Measurements from ENCODE around the gene NUDT8. TPM values are rescaled to one million over a fixed set of nuclear protein-coding genes. Genes with fewer than 3 reads are reported as not detected.

NUDT8 gene
- total RNA-seq, 1 donor from 2014 or later = 5.3 TPM

DNA sequence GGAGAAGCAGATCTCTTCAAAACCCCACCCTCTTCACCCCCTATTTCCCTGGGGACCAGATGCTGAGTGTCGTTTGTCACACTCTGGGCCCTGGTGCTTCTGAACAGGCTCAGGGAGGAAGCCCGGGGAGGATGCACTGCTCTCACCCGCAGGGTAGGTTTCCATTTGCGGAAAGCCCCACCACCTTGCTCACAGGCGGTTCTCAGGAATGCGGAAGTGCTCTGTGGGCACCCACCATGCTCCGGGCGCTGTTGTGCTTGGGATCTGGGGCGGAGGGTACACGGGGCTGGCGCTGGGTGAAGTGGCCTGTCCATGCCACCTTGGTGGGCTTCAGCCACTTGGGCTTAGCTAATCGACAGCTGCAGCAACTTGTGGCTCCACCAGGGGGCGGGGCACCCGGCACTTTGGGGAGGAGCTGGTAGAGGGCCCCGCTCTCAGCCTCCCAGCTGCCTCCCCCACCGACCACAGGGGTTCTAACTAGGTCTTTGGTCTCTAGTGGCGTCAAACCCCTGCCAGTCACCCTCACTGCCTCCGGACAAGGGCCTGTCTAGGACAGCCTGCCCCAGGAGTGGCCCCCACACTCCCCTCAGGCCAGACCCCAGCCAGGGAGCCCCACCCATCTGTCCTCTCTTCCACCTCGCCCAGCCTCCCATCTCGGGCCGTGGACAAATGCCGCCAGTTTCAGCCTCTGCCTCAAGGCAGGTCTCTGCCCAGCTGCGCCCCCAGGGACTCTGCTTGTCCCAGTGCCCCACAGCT, 15.6 kb downstream of the NUDT8 start:
- POLR2A ChIA-PET = interaction anchor here (0.6 to 5.7 kb wide), 20 partner anchors 11 to 495 kb away, joined by 3 to 66 read pairs (median 4); partner anchors contain the start of genes ACY3, AIP, GSTP1 and KDM2A
- intact Hi-C loops (cut with micrococcal nuclease) = loop anchor here (1.0 to 10.0 kb wide), 7 partner anchors 8 to 661 kb away; partner anchors contain the start of genes C11orf24, GSTP1, NDUFV1 and NUDT8

DNA sequence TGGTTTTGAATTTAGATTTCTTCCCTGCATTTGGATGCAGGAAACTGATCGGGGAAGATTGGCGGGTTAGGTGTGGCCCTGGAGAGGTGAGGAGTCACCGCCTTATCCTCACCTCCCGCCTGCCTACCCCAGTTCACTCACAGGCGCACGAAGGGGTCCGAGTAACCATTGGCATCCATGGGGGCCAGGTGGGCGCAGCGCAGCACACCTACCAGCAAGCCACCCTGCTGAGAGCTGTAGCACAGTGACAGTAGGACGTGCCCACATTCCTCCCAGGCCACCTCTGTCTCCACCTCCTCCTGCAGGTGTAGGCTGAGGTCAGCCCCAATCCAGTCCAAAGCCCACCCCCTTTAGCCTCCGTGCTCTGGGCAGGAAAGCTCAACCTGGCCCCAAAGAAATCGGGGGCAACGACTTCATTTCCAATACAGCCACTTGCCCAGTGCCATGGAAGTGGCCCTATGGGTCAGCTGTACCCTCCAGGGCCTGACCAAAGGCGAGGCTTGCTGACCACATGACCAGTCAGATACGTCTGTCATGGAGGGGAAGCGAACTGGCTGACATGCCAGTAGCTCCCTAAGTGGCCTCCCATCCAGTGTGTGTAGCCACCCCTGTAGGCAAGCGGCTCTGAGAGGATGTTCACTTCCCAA, 16.3 kb downstream of the NUDT8 start:
- TF ChIP-seq, protein P1, sequence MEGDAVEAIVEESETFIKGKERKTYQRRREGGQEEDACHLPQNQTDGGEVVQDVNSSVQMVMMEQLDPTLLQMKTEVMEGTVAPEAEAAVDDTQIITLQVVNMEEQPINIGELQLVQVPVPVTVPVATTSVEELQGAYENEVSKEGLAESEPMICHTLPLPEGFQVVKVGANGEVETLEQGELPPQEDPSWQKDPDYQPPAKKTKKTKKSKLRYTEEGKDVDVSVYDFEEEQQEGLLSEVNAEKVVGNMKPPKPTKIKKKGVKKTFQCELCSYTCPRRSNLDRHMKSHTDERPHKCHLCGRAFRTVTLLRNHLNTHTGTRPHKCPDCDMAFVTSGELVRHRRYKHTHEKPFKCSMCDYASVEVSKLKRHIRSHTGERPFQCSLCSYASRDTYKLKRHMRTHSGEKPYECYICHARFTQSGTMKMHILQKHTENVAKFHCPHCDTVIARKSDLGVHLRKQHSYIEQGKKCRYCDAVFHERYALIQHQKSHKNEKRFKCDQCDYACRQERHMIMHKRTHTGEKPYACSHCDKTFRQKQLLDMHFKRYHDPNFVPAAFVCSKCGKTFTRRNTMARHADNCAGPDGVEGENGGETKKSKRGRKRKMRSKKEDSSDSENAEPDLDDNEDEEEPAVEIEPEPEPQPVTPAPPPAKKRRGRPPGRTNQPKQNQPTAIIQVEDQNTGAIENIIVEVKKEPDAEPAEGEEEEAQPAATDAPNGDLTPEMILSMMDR (IDR thresholded peaks at IDR 0.05) = no peak
- Mint-ChIP-seq H3K4me3 (peak overlapping the region; percentile 84), H3K4me1 (peaks cover 45% of the 10 kb centered on the region), H3K27ac (peak overlapping the region; percentile 99), H3K9me3 (no peaks in the 10 kb centered on the region), H3K36me3 (ENCODE audit: low read depth) (peaks cover 43% of the 10 kb centered on the region), H3K27me3 (no peaks in the 10 kb centered on the region)
- no peak for DNase-seq
- no peak for ATAC-seq (ENCODE audit: low read depth)
- POLR2A ChIA-PET = interaction anchor here (0.6 to 5.7 kb wide), 15 partner anchors 12 to 325 kb away, joined by 3 to 66 read pairs (median 5); partner anchors contain the start of genes AIP, GSTP1, NUDT8 and POLD4
- CTCF ChIA-PET = interaction anchor here (0.7 to 3.6 kb wide), 7 partner anchors 8 to 257 kb away, joined by 3 to 28 read pairs (median 5); partner anchors contain the start of genes GSTP1 and NUDT8
- intact Hi-C loops (cut with micrococcal nuclease) = loop anchor here (5.0 to 10.0 kb wide), 2 partner anchors 261 to 661 kb away; partner anchors contain the start of genes C11orf24 and POLD4

More for the DNA sequence above, 15.6 kb downstream of the NUDT8 start:
- Mint-ChIP-seq H3K9me3 (no peaks in the 10 kb centered on the region), H3K4me1 (peaks cover 41% of the 10 kb centered on the region), H3K27me3 (no peaks in the 10 kb centered on the region), H3K27ac (peak overlapping the region; percentile 99), H3K4me3 (peak overlapping the region; percentile 84), H3K36me3 (ENCODE audit: low read depth) (peaks cover 36% of the 10 kb centered on the region)
- ATAC-seq (ENCODE audit: low read depth) (peak; percentile 95), DNase-seq (peak; percentile 81)
- TF ChIP-seq, protein P1 (IDR thresholded peaks at IDR 0.05) = no peak
- CTCF ChIA-PET = interaction anchor here (0.7 to 3.6 kb wide), 9 partner anchors 9 to 257 kb away, joined by 3 to 28 read pairs (median 4); partner anchors contain the start of genes GSTP1 and NUDT8

DNA sequence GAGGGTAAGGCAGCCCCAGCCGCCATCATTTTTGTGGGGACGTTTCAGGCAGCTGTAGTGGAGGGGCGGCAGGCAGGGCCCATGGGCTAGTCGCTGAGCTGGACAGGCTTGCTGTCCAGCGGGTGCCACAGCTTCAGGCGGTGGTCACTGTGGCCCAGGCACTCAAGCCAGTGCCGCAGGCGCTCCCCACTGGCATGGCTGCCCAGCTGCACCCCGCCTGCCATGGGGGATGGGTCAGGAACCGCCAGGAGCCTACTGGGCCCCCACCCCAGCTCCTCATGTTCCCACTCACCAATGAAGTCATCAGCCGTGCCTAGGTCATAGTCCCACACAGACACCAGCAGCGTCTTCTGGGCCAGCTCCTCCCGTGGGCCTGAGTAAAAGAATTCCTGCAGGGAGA, 17.0 kb downstream of the NUDT8 start:
- no peaks in the 10 kb centered on the region for H3K9me3 Mint-ChIP-seq
- H3K36me3 Mint-ChIP-seq (ENCODE audit: low read depth) = peaks cover 45% of the 10 kb centered on the region
- H3K27ac Mint-ChIP-seq = peak overlapping the region; percentile 30
- ATAC-seq (ENCODE audit: low read depth) (no peak), DNase-seq (no peak)
- TF ChIP-seq, protein P1 (IDR thresholded peaks at IDR 0.05) = no peak
- intact Hi-C loops (cut with micrococcal nuclease) = loop anchor here (5.0 to 10.0 kb wide), 2 partner anchors 260 to 662 kb away; partner anchors contain the start of genes C11orf24 and POLD4
- no peaks in the 10 kb centered on the region for H3K27me3 Mint-ChIP-seq
- POLR2A ChIA-PET = interaction anchor here (0.8 to 5.7 kb wide), 6 partner anchors 16 to 654 kb away, joined by 3 to 66 read pairs (median 24); partner anchors contain the start of genes GSTP1 and NUDT8
- H3K4me3 Mint-ChIP-seq = no peak overlapping the region
- CTCF ChIA-PET = interaction anchor here (2.6 to 3.6 kb wide), 2 partner anchors 16 to 40 kb away, joined by 12 to 28 read pairs; partner anchors contain the start of gene NUDT8
- H3K4me1 Mint-ChIP-seq = peaks cover 50% of the 10 kb centered on the region

DNA sequence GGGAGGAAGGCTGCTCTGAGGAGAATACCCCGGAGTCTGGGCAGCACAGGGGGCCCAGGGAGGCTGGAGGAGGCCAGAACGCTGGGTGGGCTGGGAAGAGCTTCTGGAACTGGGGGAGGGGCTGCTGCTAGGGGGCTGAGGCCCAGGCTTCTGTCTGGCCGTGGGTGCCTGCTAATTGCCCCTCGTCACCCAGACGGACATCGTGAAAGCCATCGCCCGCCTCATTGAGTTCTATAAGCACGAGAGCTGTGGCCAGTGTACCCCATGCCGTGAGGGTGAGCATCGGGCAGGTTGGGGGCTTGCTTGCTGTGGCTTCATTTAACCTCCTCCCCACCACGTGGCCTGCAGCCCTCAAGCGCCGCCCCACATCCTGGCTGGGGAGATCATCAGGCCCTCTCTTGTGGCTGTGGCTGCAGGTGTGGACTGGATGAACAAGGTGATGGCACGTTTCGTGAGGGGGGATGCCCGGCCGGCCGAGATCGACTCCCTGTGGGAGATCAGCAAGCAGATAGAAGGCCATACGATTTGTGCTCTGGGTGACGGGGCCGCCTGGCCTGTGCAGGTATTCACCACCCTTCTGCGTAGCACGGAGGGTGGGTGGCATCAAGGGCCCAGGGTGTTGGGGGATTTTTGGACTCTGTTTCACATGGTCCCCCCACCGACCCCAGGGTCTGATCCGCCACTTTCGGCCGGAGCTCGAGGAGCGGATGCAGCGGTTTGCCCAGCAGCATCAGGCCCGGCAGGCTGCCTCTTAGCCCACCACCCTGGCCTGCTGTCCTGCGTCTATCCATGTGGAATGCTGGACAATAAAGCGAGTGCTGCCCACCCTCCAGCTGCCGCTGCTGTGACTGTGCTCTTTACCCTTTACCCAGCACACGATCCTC, 17.8 kb downstream of the NUDT8 start:
- no peak overlapping the region for H3K4me3 Mint-ChIP-seq
- no peak for DNase-seq
- intact Hi-C loops (cut with micrococcal nuclease) = loop anchor here (5.0 to 10.0 kb wide), 2 partner anchors 260 to 663 kb away; partner anchors contain the start of genes C11orf24 and POLD4
- peaks cover 53% of the 10 kb centered on the region for H3K4me1 Mint-ChIP-seq
- ATAC-seq (ENCODE audit: low read depth) = no peak
- H3K27me3 Mint-ChIP-seq = no peaks in the 10 kb centered on the region
- H3K36me3 Mint-ChIP-seq (ENCODE audit: low read depth) = peaks cover 47% of the 10 kb centered on the region
- TF ChIP-seq, protein P1 (IDR thresholded peaks at IDR 0.05) = no peak
- peak overlapping the region; percentile 30 for H3K27ac Mint-ChIP-seq
- POLR2A ChIA-PET = interaction anchor here (0.8 to 5.7 kb wide), 4 partner anchors 17 to 653 kb away, joined by 3 to 66 read pairs (median 43); partner anchors contain the start of genes GSTP1 and NUDT8
- H3K9me3 Mint-ChIP-seq = no peaks in the 10 kb centered on the region
- CTCF ChIA-PET = no interaction called here

All from activated B cell treated with CpG ODN at 0.5 μM for 24 hours (primary cell).